HFFc6 (cell line): ENCODE results near the gene DAGLB. TPM values are rescaled to one million over a fixed set of nuclear protein-coding genes. Genes with fewer than 3 reads are reported as not detected.

ENCODE experiments used
- DNase-seq: peaks from one replicate; pipeline ENCODE4 v3.0.0-alpha.2; 2018
- H3K27ac Mint-ChIP-seq: 2 replicates; pipeline ENCODE4 v1.8.0; 2020; ENCODE audit warnings: mild to moderate bottlenecking, mixed read lengths
- H3K27me3 Mint-ChIP-seq: 2 replicates; pipeline ENCODE4 v1.8.0; 2021; ENCODE audit warnings: mild to moderate bottlenecking, moderate library complexity, mixed read lengths; ENCODE audit not compliant: insufficient read depth
- H3K36me3 Mint-ChIP-seq: 2 replicates; pipeline ENCODE4 v1.8.0; 2021; ENCODE audit warnings: low read depth, mixed read lengths
- H3K4me1 Mint-ChIP-seq: 2 replicates; pipeline ENCODE4 v1.8.0; 2020; ENCODE audit warnings: low read depth, mixed read lengths
- H3K4me3 Mint-ChIP-seq: 2 replicates; pipeline ENCODE4 v1.8.0; 2020; ENCODE audit warnings: mild to moderate bottlenecking, moderate library complexity, mixed read lengths
- H3K9me3 Mint-ChIP-seq: 2 replicates; pipeline ENCODE4 v1.8.0; 2020; ENCODE audit warnings: mild to moderate bottlenecking, mixed read lengths
- total RNA-seq, 6 experiments: library from RNA; stranded (reverse); fragmentation: NEBNext Ultra II Directional; extraction: Animal tissue kit (Norgen Biotek cat#: 25700); gene quantifications; 2 replicates in 1 of 6; 3 replicates in 5 of 6; pipeline ENCODE4 v1.2.3, GENCODE V29; 2021
- TF ChIP-seq, protein P1 (sequence below): fragments of 200-600 bp; sonication (generic); IDR thresholded peaks from 2 replicates; pipeline ENCODE4 v1.5.0; 2021; ENCODE audit warnings: antibody characterized with exemption, mild to moderate bottlenecking

Gene DAGLB
- total RNA-seq, 6 experiments from 2014 or later = 29.2 to 39.5 (median 33.2) TPM

DNA sequence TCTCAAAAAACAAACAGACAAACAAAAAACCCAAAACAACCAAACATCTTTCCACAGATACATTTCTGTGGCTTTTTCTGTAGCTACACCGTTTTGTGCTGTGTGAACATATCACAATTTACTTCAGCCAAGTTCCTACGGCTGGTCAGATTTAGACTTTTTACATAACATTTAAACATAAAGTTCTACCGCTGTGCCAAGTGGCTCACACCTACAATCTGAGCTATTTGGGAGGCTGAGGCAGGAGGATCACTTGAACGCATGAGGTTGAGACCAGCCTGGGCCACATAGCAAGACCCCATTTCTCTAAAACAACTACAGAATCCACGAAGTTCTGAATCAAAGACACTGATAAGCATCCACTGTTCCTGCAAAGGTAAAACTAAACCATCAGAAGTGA, 30.3 kb downstream of the DAGLB start:
- no peak for DNase-seq
- no peaks in the 10 kb centered on the region for H3K4me1 Mint-ChIP-seq
- H3K4me3 Mint-ChIP-seq = no peak overlapping the region
- H3K27ac Mint-ChIP-seq = no peak overlapping the region
- H3K27me3 Mint-ChIP-seq = no peaks in the 10 kb centered on the region
- H3K9me3 Mint-ChIP-seq = peaks cover 4% of the 10 kb centered on the region; the same call in 1 of the 2 replicates
- TF ChIP-seq, protein P1, sequence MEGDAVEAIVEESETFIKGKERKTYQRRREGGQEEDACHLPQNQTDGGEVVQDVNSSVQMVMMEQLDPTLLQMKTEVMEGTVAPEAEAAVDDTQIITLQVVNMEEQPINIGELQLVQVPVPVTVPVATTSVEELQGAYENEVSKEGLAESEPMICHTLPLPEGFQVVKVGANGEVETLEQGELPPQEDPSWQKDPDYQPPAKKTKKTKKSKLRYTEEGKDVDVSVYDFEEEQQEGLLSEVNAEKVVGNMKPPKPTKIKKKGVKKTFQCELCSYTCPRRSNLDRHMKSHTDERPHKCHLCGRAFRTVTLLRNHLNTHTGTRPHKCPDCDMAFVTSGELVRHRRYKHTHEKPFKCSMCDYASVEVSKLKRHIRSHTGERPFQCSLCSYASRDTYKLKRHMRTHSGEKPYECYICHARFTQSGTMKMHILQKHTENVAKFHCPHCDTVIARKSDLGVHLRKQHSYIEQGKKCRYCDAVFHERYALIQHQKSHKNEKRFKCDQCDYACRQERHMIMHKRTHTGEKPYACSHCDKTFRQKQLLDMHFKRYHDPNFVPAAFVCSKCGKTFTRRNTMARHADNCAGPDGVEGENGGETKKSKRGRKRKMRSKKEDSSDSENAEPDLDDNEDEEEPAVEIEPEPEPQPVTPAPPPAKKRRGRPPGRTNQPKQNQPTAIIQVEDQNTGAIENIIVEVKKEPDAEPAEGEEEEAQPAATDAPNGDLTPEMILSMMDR = no peak
- peaks cover 49% of the 10 kb centered on the region for H3K36me3 Mint-ChIP-seq

DNA sequence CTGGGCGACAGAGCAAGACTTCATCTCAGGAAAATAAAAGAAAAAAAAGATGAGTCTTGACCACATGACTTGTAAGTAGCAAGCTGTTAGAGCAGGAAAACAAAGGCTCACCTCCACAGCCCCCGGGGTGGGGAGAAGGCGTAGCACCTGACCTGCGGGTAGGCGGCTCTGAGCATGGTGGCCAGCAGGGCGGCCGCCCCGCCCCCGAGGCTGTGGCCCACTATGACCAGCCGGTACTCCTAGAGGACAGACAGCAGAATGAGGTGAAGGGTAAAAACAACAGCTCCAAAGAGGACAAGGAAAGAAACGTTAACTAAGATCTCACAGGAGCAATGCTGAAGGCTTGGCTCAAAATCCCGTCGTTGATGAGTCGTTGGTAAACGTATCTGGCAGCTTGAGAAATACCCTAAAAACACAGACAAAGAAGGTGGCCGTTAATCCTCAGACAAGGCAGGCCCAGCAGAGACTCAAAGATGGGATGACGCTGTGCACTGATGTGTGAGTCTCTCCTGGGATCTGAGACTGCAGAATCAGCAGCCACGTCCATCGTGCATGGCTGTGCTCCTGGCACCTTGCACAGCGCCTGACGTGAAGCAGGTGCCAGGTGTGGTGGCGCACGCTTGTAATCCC, 31.1 kb downstream of the DAGLB start:
- Mint-ChIP-seq H3K27ac (peak overlapping the region; percentile 11; the same call in 1 of the 2 replicates), H3K4me3 (no peak overlapping the region), H3K27me3 (peaks cover under 1% of the 10 kb centered on the region; the same call in 1 of the 2 replicates), H3K4me1 (no peaks in the 10 kb centered on the region), H3K36me3 (peaks cover 49% of the 10 kb centered on the region), H3K9me3 (peaks cover 4% of the 10 kb centered on the region; the same call in 1 of the 2 replicates)
- no peak for DNase-seq
- TF ChIP-seq, protein P1 = no peak

DNA sequence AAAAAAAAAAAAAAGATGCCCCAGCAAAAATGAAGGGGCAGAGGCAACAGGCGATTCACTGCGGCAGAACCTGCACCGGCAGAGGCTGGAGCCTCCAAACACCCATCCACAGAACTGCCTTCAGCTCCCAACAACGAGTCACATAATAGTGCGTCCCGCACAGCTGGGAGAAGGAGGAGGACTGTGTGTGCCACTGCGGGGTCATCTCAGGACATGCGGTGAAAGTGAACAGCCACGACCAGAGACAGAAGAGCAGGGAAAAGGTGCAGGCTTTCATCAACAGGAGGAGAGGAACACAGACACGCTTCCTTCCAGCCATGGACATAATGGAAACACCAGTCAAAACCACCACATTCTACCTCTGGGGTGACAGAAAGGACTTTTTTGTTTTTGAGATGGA, 34.1 kb downstream of the DAGLB start:
- Mint-ChIP-seq H3K9me3 (peaks cover 5% of the 10 kb centered on the region; the same call in 1 of the 2 replicates), H3K36me3 (peaks cover 50% of the 10 kb centered on the region), H3K27ac (no peak overlapping the region), H3K27me3 (peaks cover 13% of the 10 kb centered on the region), H3K4me3 (no peak overlapping the region), H3K4me1 (no peaks in the 10 kb centered on the region)
- TF ChIP-seq, protein P1 = no peak
- DNase-seq = no peak

GRCh38 chr7:6409944-6410693, 37.6 kb downstream of the DAGLB start:
- Mint-ChIP-seq H3K4me3 (no peak overlapping the region), H3K27me3 (peaks cover 14% of the 10 kb centered on the region), H3K27ac (no peak overlapping the region), H3K4me1 (peaks cover 5% of the 10 kb centered on the region; the same call in 1 of the 2 replicates), H3K9me3 (peaks cover 5% of the 10 kb centered on the region; the same call in 1 of the 2 replicates), H3K36me3 (peaks cover 57% of the 10 kb centered on the region)
- DNase-seq = no peak
- TF ChIP-seq, protein P1 = no peak

DNA sequence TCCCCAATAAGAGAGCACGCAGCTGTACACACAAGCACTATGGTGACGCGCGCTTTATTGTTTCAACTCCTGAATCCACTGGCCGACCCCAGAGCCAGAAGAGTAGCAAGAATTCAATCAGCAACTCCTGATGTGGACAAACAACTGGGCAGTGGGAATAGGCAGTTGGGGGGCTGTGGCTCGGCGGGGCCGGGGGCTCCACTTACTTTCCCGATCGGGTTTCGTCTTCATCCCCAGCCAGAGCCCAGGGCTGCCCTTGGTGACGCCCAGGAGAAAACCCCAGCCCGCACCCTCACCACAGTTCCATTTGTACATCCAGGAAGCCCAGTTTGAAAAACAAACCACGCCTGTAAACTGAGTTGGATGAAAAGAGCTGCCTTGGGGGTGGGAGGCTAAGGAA, 38.7 kb downstream of the DAGLB start:
- no peak overlapping the region for H3K27ac Mint-ChIP-seq
- H3K9me3 Mint-ChIP-seq = peaks cover 5% of the 10 kb centered on the region; the same call in 1 of the 2 replicates
- H3K36me3 Mint-ChIP-seq = peaks cover 49% of the 10 kb centered on the region
- H3K4me3 Mint-ChIP-seq = no peak overlapping the region
- H3K4me1 Mint-ChIP-seq = peaks cover 5% of the 10 kb centered on the region; the same call in 1 of the 2 replicates
- H3K27me3 Mint-ChIP-seq = peaks cover 14% of the 10 kb centered on the region
- no peak for DNase-seq
- TF ChIP-seq, protein P1 = no peak
